Measurements from ENCODE around the gene HOXA5.

Gene HOXA5

GRCh38 chr7:27116962-27117886, 26.3 kb downstream of the HOXA5 start:
- in situ Hi-C loops (cut with HindIII; ENCODE audit: low pct_ligation_motif_present, low pct_unique_long_range_greater_than_20kb, low sequenced_read_pairs) = no loop called here
- peak; percentile 48 for DNase-seq

- DNase-seq = peak; percentile 40
- in situ Hi-C loops (cut with HindIII; ENCODE audit: low pct_ligation_motif_present, low pct_unique_long_range_greater_than_20kb, low sequenced_read_pairs) = no loop called here
Observed at GRCh38 chr7:27116031-27116961, 27.2 kb downstream of the HOXA5 start.

- in situ Hi-C loops (cut with HindIII; ENCODE audit: low pct_ligation_motif_present, low pct_unique_long_range_greater_than_20kb, low sequenced_read_pairs) = no loop called here
- peak; percentile 96 for DNase-seq
Observed at GRCh38 chr7:27115221-27116026, 28.1 kb downstream of the HOXA5 start.

- no peak for DNase-seq
- in situ Hi-C loops (cut with HindIII; ENCODE audit: low pct_ligation_motif_present, low pct_unique_long_range_greater_than_20kb, low sequenced_read_pairs) = no loop called here
Observed at GRCh38 chr7:27114881-27115220, 28.6 kb downstream of the HOXA5 start.

- DNase-seq = peak; percentile 89
- in situ Hi-C loops (cut with HindIII; ENCODE audit: low pct_ligation_motif_present, low pct_unique_long_range_greater_than_20kb, low sequenced_read_pairs) = no loop called here
Observed at GRCh38 chr7:27113991-27114769, 29.3 kb downstream of the HOXA5 start.

GRCh38 chr7:27112955-27113949, 30.2 kb downstream of the HOXA5 start:
- peak; percentile 92 for DNase-seq
- in situ Hi-C loops (cut with HindIII; ENCODE audit: low pct_ligation_motif_present, low pct_unique_long_range_greater_than_20kb, low sequenced_read_pairs) = no loop called here

- in situ Hi-C loops (cut with HindIII; ENCODE audit: low pct_ligation_motif_present, low pct_unique_long_range_greater_than_20kb, low sequenced_read_pairs) = no loop called here
- DNase-seq = no peak
Observed at GRCh38 chr7:27112361-27112760, 31.1 kb downstream of the HOXA5 start.

- in situ Hi-C loops (cut with HindIII; ENCODE audit: low pct_ligation_motif_present, low pct_unique_long_range_greater_than_20kb, low sequenced_read_pairs) = no loop called here
- no peak for DNase-seq
Observed at GRCh38 chr7:27111751-27112277, 31.7 kb downstream of the HOXA5 start.

GRCh38 chr7:27111042-27111750, 32.3 kb downstream of the HOXA5 start:
- in situ Hi-C loops (cut with HindIII; ENCODE audit: low pct_ligation_motif_present, low pct_unique_long_range_greater_than_20kb, low sequenced_read_pairs) = no loop called here
- peak; percentile 42 for DNase-seq

GRCh38 chr7:27110186-27111031, 33.1 kb downstream of the HOXA5 start:
- in situ Hi-C loops (cut with HindIII; ENCODE audit: low pct_ligation_motif_present, low pct_unique_long_range_greater_than_20kb, low sequenced_read_pairs) = no loop called here
- DNase-seq = no peak

- in situ Hi-C loops (cut with HindIII; ENCODE audit: low pct_ligation_motif_present, low pct_unique_long_range_greater_than_20kb, low sequenced_read_pairs) = no loop called here
- no peak for DNase-seq
Observed at GRCh38 chr7:27109466-27110185, 33.9 kb downstream of the HOXA5 start.

GRCh38 chr7:27108390-27109127, 34.9 kb downstream of the HOXA5 start:
- DNase-seq = no peak
- in situ Hi-C loops (cut with HindIII; ENCODE audit: low pct_ligation_motif_present, low pct_unique_long_range_greater_than_20kb, low sequenced_read_pairs) = no loop called here

- no peak for DNase-seq
- in situ Hi-C loops (cut with HindIII; ENCODE audit: low pct_ligation_motif_present, low pct_unique_long_range_greater_than_20kb, low sequenced_read_pairs) = no loop called here
Observed at GRCh38 chr7:27107391-27108381, 35.8 kb downstream of the HOXA5 start.
